HepG2 (cell line): Measurements from ENCODE around the gene FIGNL1. TPM values are rescaled to one million over a fixed set of nuclear protein-coding genes. Genes with fewer than 3 reads are reported as not detected.

Source experiments
- CBFB ChIP-seq: sonication (generic); formaldehyde crosslinking; IDR thresholded peaks from 2 replicates; pipeline ENCODE4 v1.4.0; 2020; ENCODE audit warnings: missing genetic modification reagents
- CBX2 ChIP-seq, 2 experiments: fragments of 200-600 bp in 1 of 2; sonication (generic); formaldehyde crosslinking in 1 of 2; IDR thresholded peaks; 2 replicates each; pipeline versions ENCODE4 v1.7.0 to v1.8.1; 2018 to 2022; ENCODE audit warnings: low read depth in 2 of 2, low read length in 1 of 2, mild to moderate bottlenecking in 1 of 2, missing genetic modification reagents in 1 of 2
- PCBP2 ChIP-seq: fragments of 200-400 bp; formaldehyde crosslinking; optimal IDR thresholded peaks from 2 replicates; pipeline ENCODE3; 2018; ENCODE audit warnings: low read length, low read depth; ENCODE audit not compliant: poor library complexity, severe bottlenecking
- TBX3 ChIP-seq: fragments of 450-650 bp; IDR thresholded peaks from 2 replicates; pipeline ENCODE4 v1.6.1; 2017; ENCODE audit warnings: antibody characterized with exemption, mild to moderate bottlenecking, inconsistent platforms, borderline replicate concordance
- U2AF1 ChIP-seq: fragments of 200-400 bp; formaldehyde crosslinking; optimal IDR thresholded peaks from 2 replicates; pipeline ENCODE3; 2017; ENCODE audit warnings: mild to moderate bottlenecking, low read depth, low read length
- ZNF292 ChIP-seq: sonication (generic); formaldehyde crosslinking; IDR thresholded peaks from 2 replicates; pipeline ENCODE4 v1.8.1; 2022; ENCODE audit warnings: mild to moderate bottlenecking, low read depth, missing genetic modification reagents, borderline replicate concordance
- ZNF354B ChIP-seq: sonication (generic); formaldehyde crosslinking; IDR thresholded peaks from 2 replicates; pipeline ENCODE4 v1.8.0; 2022; ENCODE audit warnings: mild to moderate bottlenecking, missing genetic modification reagents
- ZNF552 ChIP-seq: sonication (generic); formaldehyde crosslinking; IDR thresholded peaks from 2 replicates; pipeline ENCODE4 v1.9.0; 2022; ENCODE audit warnings: missing genetic modification reagents, mild to moderate bottlenecking, borderline replicate concordance
- polyA plus RNA-seq, 8 experiments: library from polyadenylated mRNA; depleted of rRNA in 3 of 8; stranded (reverse) in 7 of 8; unstranded in 1 of 8; fragments of >200 nt; fragmentation: Illumina TruSeq in 4 of 8; extraction: Trizol in 4 of 8; gene quantifications; 2 replicates each; pipeline versions ENCODE4 v1.2.1 to v1.2.3, GENCODE V29; 2011 to 2016; ENCODE audit warnings: low read depth in 4 of 8, missing spikeins in 1 of 8, mixed read lengths in 1 of 8; ENCODE audit not compliant: insufficient read depth in 1 of 8
- total RNA-seq, 5 experiments: library from RNA; depleted of rRNA; stranded (reverse); fragments of >200 nt; fragmentation: Illumina TruSeq; extraction: Trizol; gene quantifications; 2 replicates each; pipeline ENCODE4 v1.2.3, GENCODE V29; 2016; ENCODE audit warnings: low read depth in 1 of 5
- TF ChIP-seq, protein P1 (sequence below), 2 experiments: fragments of 450-650 bp in 1 of 2; sonication (generic) in 1 of 2; formaldehyde crosslinking in 1 of 2; IDR thresholded peaks; 2 replicates each; pipeline versions ENCODE4 v1.6.1 to v1.8.0; 2016 to 2022; ENCODE audit warnings: antibody characterized with exemption in 1 of 2, mild to moderate bottlenecking in 1 of 2, missing genetic modification reagents in 1 of 2
- TF ChIP-seq, protein P2 (sequence below): sonication (generic); formaldehyde crosslinking; IDR thresholded peaks from 2 replicates; pipeline ENCODE4 v1.5.1; 2020; ENCODE audit warnings: missing genetic modification reagents, mild to moderate bottlenecking, borderline replicate concordance
- TF ChIP-seq, protein P3 (sequence below): sonication (generic); formaldehyde crosslinking; IDR thresholded peaks from 2 replicates; pipeline ENCODE4 v1.4.0; 2020; ENCODE audit warnings: missing genetic modification reagents
- TF ChIP-seq, protein P4 (sequence below): conservative IDR thresholded peaks from 2 replicates; pipeline ENCODE4 v1.6.1; 2018; ENCODE audit warnings: missing genetic modification reagents

Gene FIGNL1
- total and polyA plus RNA-seq, 2 of the 13 experiments (the other 11 are each of a cell fraction or from before 2014, with no cell fraction given) = 4.0 to 20.9 TPM

DNA sequence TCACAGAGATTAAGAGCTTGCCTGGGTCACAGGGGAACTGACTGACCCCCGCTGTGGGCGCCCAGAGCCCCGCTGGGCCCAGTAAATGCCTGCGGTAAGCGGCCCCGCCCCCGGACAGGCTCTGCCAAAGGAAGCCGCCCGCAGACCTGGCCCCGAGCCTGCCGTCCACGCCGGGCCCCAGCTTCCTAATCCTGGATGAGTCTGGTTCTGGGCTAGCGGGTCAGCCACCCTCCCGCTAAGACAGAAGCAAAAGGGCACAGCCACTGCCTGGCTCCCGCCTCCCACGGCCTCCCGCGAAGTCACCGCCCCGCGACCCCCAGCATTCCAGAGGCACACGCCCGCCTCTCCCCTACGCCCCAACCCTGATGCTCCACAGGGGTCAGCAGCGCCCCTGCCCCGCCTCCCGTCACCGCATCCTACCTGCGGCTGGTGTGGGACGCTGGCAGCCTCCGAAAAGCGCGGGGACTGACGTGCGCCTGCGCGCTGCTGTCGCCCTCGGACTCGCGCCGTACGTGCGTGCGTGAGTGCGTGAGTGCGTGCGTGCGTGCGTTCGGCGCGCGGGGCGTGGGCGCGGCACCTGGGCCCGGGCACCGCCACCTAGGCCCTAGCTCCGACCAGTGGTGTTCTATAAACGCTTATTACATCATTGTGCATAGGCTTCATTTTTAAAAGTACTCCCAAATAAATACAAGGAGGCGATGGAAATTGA is at the start of gene FIGNL1 (continued):
- TF ChIP-seq, protein P1, sequence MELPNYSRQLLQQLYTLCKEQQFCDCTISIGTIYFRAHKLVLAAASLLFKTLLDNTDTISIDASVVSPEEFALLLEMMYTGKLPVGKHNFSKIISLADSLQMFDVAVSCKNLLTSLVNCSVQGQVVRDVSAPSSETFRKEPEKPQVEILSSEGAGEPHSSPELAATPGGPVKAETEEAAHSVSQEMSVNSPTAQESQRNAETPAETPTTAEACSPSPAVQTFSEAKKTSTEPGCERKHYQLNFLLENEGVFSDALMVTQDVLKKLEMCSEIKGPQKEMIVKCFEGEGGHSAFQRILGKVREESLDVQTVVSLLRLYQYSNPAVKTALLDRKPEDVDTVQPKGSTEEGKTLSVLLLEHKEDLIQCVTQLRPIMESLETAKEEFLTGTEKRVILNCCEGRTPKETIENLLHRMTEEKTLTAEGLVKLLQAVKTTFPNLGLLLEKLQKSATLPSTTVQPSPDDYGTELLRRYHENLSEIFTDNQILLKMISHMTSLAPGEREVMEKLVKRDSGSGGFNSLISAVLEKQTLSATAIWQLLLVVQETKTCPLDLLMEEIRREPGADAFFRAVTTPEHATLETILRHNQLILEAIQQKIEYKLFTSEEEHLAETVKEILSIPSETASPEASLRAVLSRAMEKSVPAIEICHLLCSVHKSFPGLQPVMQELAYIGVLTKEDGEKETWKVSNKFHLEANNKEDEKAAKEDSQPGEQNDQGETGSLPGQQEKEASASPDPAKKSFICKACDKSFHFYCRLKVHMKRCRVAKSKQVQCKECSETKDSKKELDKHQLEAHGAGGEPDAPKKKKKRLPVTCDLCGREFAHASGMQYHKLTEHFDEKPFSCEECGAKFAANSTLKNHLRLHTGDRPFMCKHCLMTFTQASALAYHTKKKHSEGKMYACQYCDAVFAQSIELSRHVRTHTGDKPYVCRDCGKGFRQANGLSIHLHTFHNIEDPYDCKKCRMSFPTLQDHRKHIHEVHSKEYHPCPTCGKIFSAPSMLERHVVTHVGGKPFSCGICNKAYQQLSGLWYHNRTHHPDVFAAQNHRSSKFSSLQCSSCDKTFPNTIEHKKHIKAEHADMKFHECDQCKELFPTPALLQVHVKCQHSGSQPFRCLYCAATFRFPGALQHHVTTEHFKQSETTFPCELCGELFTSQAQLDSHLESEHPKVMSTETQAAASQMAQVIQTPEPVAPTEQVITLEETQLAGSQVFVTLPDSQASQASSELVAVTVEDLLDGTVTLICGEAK (IDR thresholded peaks at IDR 0.05) = no peak
- TF ChIP-seq, protein P1 (CRISPR knock-in tag; IDR thresholded peaks at IDR 0.05) = 0 out of 2 replicates have a peak, but pooled peaks have one; percentile 71
- TF ChIP-seq ZNF292 (CRISPR knock-in tag) (peak; percentile 33; the same call in 1 of the 2 replicates), U2AF1 (peak; percentile 50), ZNF552 (CRISPR knock-in tag) (0 out of 2 replicates have a peak, but pooled peaks have one; percentile 63), CBFB (CRISPR knock-in tag) (0 out of 2 replicates have a peak, but pooled peaks have one; percentile 67), ZNF354B (CRISPR knock-in tag) (0 out of 2 replicates have a peak, but pooled peaks have one; percentile 47), TBX3 (no peak), CBX2 (IDR thresholded peaks at IDR 0.05; ENCODE audit: low read depth, low read length) (no peak), CBX2 (CRISPR knock-in tag; IDR thresholded peaks at IDR 0.05; ENCODE audit: low read depth) (no peak), PCBP2 (no peak)
- TF ChIP-seq, protein P2, sequence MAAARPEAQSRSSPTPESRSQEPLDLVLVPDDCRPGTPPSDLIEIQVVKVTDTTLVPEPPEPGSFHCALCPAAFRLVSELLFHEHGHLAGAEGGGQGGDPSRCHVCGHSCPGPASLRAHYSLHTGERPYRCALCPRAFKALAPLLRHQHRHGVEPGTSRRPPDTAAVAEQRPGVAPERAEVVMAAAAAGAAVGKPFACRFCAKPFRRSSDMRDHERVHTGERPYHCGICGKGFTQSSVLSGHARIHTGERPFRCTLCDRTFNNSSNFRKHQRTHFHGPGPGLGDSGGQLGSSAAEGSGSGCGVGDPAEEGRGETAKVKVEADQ (CRISPR knock-in tag) = peak; percentile 78; the same call in 1 of the 2 replicates
- TF ChIP-seq, protein P3, sequence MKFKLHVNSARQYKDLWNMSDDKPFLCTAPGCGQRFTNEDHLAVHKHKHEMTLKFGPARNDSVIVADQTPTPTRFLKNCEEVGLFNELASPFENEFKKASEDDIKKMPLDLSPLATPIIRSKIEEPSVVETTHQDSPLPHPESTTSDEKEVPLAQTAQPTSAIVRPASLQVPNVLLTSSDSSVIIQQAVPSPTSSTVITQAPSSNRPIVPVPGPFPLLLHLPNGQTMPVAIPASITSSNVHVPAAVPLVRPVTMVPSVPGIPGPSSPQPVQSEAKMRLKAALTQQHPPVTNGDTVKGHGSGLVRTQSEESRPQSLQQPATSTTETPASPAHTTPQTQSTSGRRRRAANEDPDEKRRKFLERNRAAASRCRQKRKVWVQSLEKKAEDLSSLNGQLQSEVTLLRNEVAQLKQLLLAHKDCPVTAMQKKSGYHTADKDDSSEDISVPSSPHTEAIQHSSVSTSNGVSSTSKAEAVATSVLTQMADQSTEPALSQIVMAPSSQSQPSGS = peak; percentile 62; the same call in 1 of the 2 replicates
- TF ChIP-seq, protein P4, sequence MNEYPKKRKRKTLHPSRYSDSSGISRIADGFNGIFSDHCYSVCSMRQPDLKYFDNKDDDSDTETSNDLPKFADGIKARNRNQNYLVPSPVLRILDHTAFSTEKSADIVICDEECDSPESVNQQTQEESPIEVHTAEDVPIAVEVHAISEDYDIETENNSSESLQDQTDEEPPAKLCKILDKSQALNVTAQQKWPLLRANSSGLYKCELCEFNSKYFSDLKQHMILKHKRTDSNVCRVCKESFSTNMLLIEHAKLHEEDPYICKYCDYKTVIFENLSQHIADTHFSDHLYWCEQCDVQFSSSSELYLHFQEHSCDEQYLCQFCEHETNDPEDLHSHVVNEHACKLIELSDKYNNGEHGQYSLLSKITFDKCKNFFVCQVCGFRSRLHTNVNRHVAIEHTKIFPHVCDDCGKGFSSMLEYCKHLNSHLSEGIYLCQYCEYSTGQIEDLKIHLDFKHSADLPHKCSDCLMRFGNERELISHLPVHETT (CRISPR knock-in tag) = no peak; the same call in none of the 2 replicates
